Liver (tissue), 9 donors: ENCODE measurements around the gene KLK13. TPM values are rescaled to one million over a fixed set of nuclear protein-coding genes. Genes with fewer than 3 reads are reported as not detected.
A peak's percentile ranks its signal among the peaks of the same experiment; 100 is the strongest.

Experiments used
- DNase-seq: peaks from one replicate; pipeline ENCODE4 v3.0.0-alpha.2; 2017; ENCODE audit warnings: low spot score
- H3K27ac ChIP-seq, 2 donors: one replicate each; pipeline ENCODE4 v1.7.0; 2013; ENCODE audit warnings: inconsistent platforms in 2 of 2, low read length in 2 of 2, control low read depth in 1 of 2, low read depth in 1 of 2, mild to moderate bottlenecking in 1 of 2
- H3K27me3 ChIP-seq, 4 donors: one replicate each; pipeline versions ENCODE4 v1.6.1 to v1.7.0; 2013; ENCODE audit warnings: low read length in 3 of 4, inconsistent platforms in 1 of 4, mild to moderate bottlenecking in 1 of 4, moderate library complexity in 1 of 4; ENCODE audit not compliant: control insufficient read depth in 4 of 4, insufficient read depth in 4 of 4
- H3K36me3 ChIP-seq, 4 donors: one replicate each; pipeline versions ENCODE4 v1.6.1 to v1.7.0; 2013; ENCODE audit warnings: low read length in 3 of 4, mild to moderate bottlenecking in 3 of 4, low read depth in 1 of 4, moderate library complexity in 1 of 4; ENCODE audit not compliant: control insufficient read depth in 4 of 4, insufficient read depth in 3 of 4
- H3K4me1 ChIP-seq, 4 donors: one replicate each; pipeline versions ENCODE4 v1.6.1 to v1.7.0; 2013; ENCODE audit warnings: low read length in 3 of 4, mild to moderate bottlenecking in 3 of 4, moderate library complexity in 1 of 4; ENCODE audit not compliant: control insufficient read depth in 4 of 4, insufficient read depth in 4 of 4
- H3K4me3 ChIP-seq, 3 donors: one replicate each; pipeline versions ENCODE4 v1.6.1 to v1.7.0; 2013; ENCODE audit warnings: low read length in 3 of 3, control low read depth in 1 of 3, low read depth in 1 of 3, mild to moderate bottlenecking in 1 of 3
- H3K9ac ChIP-seq, 2 donors: one replicate each; pipeline ENCODE4 v1.7.0; 2013; ENCODE audit warnings: low read length in 2 of 2, mild to moderate bottlenecking in 2 of 2, moderate library complexity in 2 of 2, control low read depth in 1 of 2, low read depth in 1 of 2
- H3K9me3 ChIP-seq, 4 donors: one replicate each; pipeline versions ENCODE4 v1.6.1 to v1.7.0; 2013; ENCODE audit warnings: low read length in 3 of 4; ENCODE audit not compliant: control insufficient read depth in 4 of 4
- EGR1 ChIP-seq, 2 donors: IDR thresholded peaks; 2 replicates each; pipeline ENCODE4 v1.6.1; 2016 to 2018; ENCODE audit warnings: antibody characterized with exemption in 2 of 2, low read depth in 2 of 2
- FOXA1 ChIP-seq: IDR thresholded peaks from 2 replicates; pipeline ENCODE4 v1.6.1; 2016; ENCODE audit warnings: antibody characterized with exemption
- GABPA ChIP-seq, 2 donors: IDR thresholded peaks in 1 of 2; conservative IDR thresholded peaks in 1 of 2; 2 replicates each; pipeline ENCODE4 v1.6.1; 2016; ENCODE audit warnings: antibody characterized with exemption in 2 of 2, mild to moderate bottlenecking in 1 of 2, moderate library complexity in 1 of 2
- HNF4A ChIP-seq, 2 donors: conservative IDR thresholded peaks; 2 replicates each; pipeline ENCODE4 v1.6.1; 2016; ENCODE audit warnings: antibody characterized with exemption in 2 of 2, mild to moderate bottlenecking in 2 of 2
- HNF4G ChIP-seq: IDR thresholded peaks from 2 replicates; pipeline ENCODE4 v1.6.1; 2016; ENCODE audit warnings: antibody characterized with exemption
- JUND ChIP-seq, 2 donors: IDR thresholded peaks; 2 replicates each; pipeline ENCODE4 v1.6.1; 2016; ENCODE audit warnings: antibody characterized with exemption in 2 of 2
- NR2F2 ChIP-seq: IDR thresholded peaks from 2 replicates; pipeline ENCODE4 v1.6.1; 2016; ENCODE audit warnings: antibody characterized with exemption
- RAD21 ChIP-seq, 2 donors: IDR thresholded peaks; 2 replicates each; pipeline ENCODE4 v1.6.1; 2016; ENCODE audit warnings: antibody characterized with exemption in 2 of 2, mild to moderate bottlenecking in 2 of 2
- RXRA ChIP-seq, 2 donors: IDR thresholded peaks; 2 replicates each; pipeline ENCODE4 v1.6.1; 2017 to 2018; ENCODE audit warnings: antibody characterized with exemption in 2 of 2, mild to moderate bottlenecking in 1 of 2
- SP1 ChIP-seq: IDR thresholded peaks from 2 replicates; pipeline ENCODE4 v1.6.1; 2018; ENCODE audit warnings: antibody characterized with exemption, mild to moderate bottlenecking
- TAF1 ChIP-seq: conservative IDR thresholded peaks from 2 replicates; pipeline ENCODE4 v1.6.1; 2016; ENCODE audit warnings: antibody characterized with exemption, mild to moderate bottlenecking
- WGBS: extraction: QIAGEN DNeasy Blood & Tissue Kit; methylation state at CpG from one replicate; pipeline ENCODE4 v1.1.7; 2013; 5-methylcytosine and 5-hydroxymethylcytosine counted together
- polyA plus RNA-seq, 2 donors: library from polyadenylated mRNA; stranded (reverse) in 1 of 2; unstranded in 1 of 2; fragments of 200-250 nt in 1 of 2; fragments of >200 nt in 1 of 2; fragmentation: Nextera tagmentation in 1 of 2; extraction: Ambion mirVana in 1 of 2; gene quantifications; one replicate each; pipeline versions ENCODE4 v1.2.1 to v1.2.3, GENCODE V29; 2013 to 2015
- total RNA-seq, 2 donors: library from RNA; depleted of rRNA; stranded (reverse); fragments of >200 nt; gene quantifications; one replicate each; pipeline ENCODE4 v1.2.3, GENCODE V29; 2014
- TF ChIP-seq, protein P1 (sequence below): fragments of 150-350 bp; IDR thresholded peaks from 2 replicates; pipeline ENCODE4 v1.5.1; 2017; ENCODE audit warnings: improper control_type of control experiment, low read depth, low read length; ENCODE audit not compliant: missing input control
- TF ChIP-seq, protein P2 (sequence below): IDR thresholded peaks from 2 replicates; pipeline ENCODE4 v1.6.1; 2016; ENCODE audit warnings: antibody characterized with exemption
- TF ChIP-seq, protein P3 (sequence below): IDR thresholded peaks from 2 replicates; pipeline ENCODE4 v1.6.1; 2016; ENCODE audit warnings: antibody characterized with exemption
- TF ChIP-seq, protein P4 (sequence below): IDR thresholded peaks from 2 replicates; pipeline ENCODE4 v1.6.1; 2016; ENCODE audit warnings: antibody characterized with exemption, mild to moderate bottlenecking
- donor health status: healthy.
- donor health status: healthy.
- donor health status: healthy.
- donor health status: healthy.
- donor health status: healthy.

Gene KLK13
- total and polyA plus RNA-seq, 4 donors = not detected

DNA sequence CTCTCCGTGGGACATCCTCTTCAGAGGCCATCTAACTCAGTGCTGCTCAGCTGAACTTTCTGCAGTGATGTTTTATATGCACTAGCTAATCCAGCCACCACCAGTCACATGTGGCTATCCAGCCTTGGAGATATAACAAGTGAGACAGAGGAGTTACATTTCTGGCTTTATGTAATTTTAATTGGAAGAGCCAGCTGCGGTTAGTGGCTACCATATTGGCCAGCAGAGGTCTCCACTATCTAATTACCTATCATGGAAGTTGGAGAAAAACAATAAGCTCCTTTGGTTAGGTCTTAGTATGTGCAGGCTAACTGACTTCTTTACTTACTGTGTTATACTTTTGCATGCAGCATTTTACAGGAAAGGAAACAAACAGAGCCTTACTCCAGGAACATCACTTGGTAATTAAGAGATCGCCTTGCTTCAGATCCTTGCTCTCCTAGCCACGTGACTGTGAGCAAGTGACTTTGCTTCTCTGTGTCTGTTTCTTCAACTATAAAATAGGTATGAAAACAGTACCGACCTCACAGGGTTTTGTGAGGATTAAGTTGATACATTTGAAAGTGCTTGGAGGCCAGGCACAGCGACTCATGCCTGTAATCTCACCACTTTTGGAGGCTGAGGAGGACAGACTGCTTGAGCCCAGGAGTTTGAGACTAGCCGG is 43.8 kb downstream of the KLK13 start:
- no peaks in the 10 kb centered on the region for H3K36me3 ChIP-seq
- H3K9me3 ChIP-seq = no peaks in the 10 kb centered on the region
- H3K4me3 ChIP-seq = no peak overlapping the region
- no peak for DNase-seq
- no peak overlapping the region for H3K27ac ChIP-seq
- H3K9ac ChIP-seq = no peak overlapping the region
- peaks cover 0 to 4% (median 2%) of the 10 kb centered on the region in 4 donors for H3K27me3 ChIP-seq
- 37% methylated on average over 7 of the region's 7 CpGs for WGBS
- TF ChIP-seq, protein P1, sequence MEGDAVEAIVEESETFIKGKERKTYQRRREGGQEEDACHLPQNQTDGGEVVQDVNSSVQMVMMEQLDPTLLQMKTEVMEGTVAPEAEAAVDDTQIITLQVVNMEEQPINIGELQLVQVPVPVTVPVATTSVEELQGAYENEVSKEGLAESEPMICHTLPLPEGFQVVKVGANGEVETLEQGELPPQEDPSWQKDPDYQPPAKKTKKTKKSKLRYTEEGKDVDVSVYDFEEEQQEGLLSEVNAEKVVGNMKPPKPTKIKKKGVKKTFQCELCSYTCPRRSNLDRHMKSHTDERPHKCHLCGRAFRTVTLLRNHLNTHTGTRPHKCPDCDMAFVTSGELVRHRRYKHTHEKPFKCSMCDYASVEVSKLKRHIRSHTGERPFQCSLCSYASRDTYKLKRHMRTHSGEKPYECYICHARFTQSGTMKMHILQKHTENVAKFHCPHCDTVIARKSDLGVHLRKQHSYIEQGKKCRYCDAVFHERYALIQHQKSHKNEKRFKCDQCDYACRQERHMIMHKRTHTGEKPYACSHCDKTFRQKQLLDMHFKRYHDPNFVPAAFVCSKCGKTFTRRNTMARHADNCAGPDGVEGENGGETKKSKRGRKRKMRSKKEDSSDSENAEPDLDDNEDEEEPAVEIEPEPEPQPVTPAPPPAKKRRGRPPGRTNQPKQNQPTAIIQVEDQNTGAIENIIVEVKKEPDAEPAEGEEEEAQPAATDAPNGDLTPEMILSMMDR = peak; percentile 60
- TF ChIP-seq RAD21 (IDR thresholded peaks at IDR 0.05) = peak; percentile 62 to 65
- TF ChIP-seq GABPA (IDR thresholded peaks at IDR 0.05 in 1 of 2, conservative IDR thresholded peaks at IDR 0.05 in 1 of 2) = no peak
- H3K4me1 ChIP-seq = peaks cover 0 to 13% (median 5%) of the 10 kb centered on the region in 4 donors

DNA sequence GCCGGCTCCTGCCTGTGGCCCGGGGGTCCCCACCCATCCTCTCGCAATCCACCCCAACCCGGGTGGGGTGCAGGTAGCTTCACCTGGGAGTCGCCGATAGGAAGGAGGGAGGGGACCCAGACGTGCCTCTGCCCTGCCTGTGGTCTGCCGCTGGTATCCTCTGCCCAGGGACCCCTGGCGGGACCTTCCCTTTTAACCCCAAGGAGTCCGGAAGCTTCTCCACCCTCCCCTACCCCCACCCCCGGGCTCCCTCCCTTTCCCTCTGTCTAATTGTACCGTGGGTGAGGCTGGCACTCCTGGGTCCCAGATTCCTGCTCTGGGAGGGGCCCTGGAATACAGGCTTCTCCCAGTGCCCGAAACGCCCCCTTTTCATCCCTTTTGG is 45.4 kb downstream of the KLK13 start, which contains the start of gene KLK10:
KLK10 (minus strand) TSS at position 166 of the 382 bp plus-strand sequence. CDS start 579 bp downstream, outside the sequence.
- no peak for DNase-seq
- TF ChIP-seq, protein P2, sequence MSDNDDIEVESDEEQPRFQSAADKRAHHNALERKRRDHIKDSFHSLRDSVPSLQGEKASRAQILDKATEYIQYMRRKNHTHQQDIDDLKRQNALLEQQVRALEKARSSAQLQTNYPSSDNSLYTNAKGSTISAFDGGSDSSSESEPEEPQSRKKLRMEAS = no peak
- TF ChIP-seq RXRA (IDR thresholded peaks at IDR 0.05) = no peak
- no peak for TF ChIP-seq SP1
- TF ChIP-seq GABPA (IDR thresholded peaks at IDR 0.05 in 1 of 2, conservative IDR thresholded peaks at IDR 0.05 in 1 of 2) = no peak
- no peak for TF ChIP-seq EGR1 (IDR thresholded peaks at IDR 0.05; ENCODE audit: low read depth in 2 of 2)
- TF ChIP-seq, protein P1 = no peak
- TF ChIP-seq NR2F2 = no peak
- TF ChIP-seq, protein P3, sequence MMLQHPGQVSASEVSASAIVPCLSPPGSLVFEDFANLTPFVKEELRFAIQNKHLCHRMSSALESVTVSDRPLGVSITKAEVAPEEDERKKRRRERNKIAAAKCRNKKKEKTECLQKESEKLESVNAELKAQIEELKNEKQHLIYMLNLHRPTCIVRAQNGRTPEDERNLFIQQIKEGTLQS = no peak
- TF ChIP-seq HNF4G = no peak
- no peak for TF ChIP-seq JUND (IDR thresholded peaks at IDR 0.05)
- TF ChIP-seq TAF1 = no peak
- TF ChIP-seq HNF4A (conservative IDR thresholded peaks at IDR 0.05) = no peak
- TF ChIP-seq, protein P4, sequence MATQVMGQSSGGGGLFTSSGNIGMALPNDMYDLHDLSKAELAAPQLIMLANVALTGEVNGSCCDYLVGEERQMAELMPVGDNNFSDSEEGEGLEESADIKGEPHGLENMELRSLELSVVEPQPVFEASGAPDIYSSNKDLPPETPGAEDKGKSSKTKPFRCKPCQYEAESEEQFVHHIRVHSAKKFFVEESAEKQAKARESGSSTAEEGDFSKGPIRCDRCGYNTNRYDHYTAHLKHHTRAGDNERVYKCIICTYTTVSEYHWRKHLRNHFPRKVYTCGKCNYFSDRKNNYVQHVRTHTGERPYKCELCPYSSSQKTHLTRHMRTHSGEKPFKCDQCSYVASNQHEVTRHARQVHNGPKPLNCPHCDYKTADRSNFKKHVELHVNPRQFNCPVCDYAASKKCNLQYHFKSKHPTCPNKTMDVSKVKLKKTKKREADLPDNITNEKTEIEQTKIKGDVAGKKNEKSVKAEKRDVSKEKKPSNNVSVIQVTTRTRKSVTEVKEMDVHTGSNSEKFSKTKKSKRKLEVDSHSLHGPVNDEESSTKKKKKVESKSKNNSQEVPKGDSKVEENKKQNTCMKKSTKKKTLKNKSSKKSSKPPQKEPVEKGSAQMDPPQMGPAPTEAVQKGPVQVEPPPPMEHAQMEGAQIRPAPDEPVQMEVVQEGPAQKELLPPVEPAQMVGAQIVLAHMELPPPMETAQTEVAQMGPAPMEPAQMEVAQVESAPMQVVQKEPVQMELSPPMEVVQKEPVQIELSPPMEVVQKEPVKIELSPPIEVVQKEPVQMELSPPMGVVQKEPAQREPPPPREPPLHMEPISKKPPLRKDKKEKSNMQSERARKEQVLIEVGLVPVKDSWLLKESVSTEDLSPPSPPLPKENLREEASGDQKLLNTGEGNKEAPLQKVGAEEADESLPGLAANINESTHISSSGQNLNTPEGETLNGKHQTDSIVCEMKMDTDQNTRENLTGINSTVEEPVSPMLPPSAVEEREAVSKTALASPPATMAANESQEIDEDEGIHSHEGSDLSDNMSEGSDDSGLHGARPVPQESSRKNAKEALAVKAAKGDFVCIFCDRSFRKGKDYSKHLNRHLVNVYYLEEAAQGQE = no peak
- no peak for TF ChIP-seq RAD21 (IDR thresholded peaks at IDR 0.05)
- no peak for TF ChIP-seq FOXA1
- no peak within 1 kb of the TSS for H3K27ac ChIP-seq
- 5% methylated on average over 14 of the region's 14 CpGs for WGBS
- H3K9ac ChIP-seq = no peak within 1 kb of the TSS
- H3K36me3 ChIP-seq = no peaks in the 10 kb centered on the region
- H3K4me1 ChIP-seq = peaks cover 0 to 13% (median 5%) of the 10 kb centered on the region in 4 donors
- H3K4me3 ChIP-seq = peak within 1 kb of the TSS in 1 of 3 donors; percentile 27
- peaks cover 0 to 8% (median 3%) of the 10 kb centered on the region in 4 donors for H3K27me3 ChIP-seq
- no peaks in the 10 kb centered on the region for H3K9me3 ChIP-seq
